GM18858 (cell line): ENCODE results near the gene ZIC4.

Experiments
- ATAC-seq: cut with Tn5 transposase; IDR thresholded peaks from one replicate; pipeline ENCODE4 v1.9.1; 2021; ENCODE audit not compliant: unreplicated experiment

ZIC4 gene

GRCh38 chr3:147418371-147418781, 12.0 kb upstream of the ZIC4 start:
- ATAC-seq, result no peak

GRCh38 chr3:147417551-147418295, 11.4 kb upstream of the ZIC4 start:
- ATAC-seq, result no peak

DNA sequence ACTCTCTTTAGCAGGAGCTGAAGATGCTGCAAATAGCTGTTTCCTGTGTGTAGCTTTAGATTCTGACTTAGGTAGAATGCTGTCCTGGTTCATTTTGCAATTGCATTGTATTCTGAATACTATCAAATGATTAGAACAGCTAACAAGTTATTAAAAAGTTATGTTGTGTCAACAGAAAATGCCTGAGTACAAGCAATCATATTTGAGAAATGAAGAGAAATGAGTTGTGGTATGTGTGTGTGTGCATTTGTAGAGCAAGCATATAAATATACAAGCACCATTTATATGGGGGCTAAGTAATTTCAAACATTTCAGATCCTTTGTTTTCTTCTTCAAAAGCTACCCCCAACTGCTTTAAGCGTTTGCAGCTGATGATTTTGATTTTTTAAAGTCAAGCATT, 10.6 kb upstream of the ZIC4 start:
- no peak for ATAC-seq

- ATAC-seq, result no peak
Observed at GRCh38 chr3:147415874-147416273, 9.5 kb upstream of the ZIC4 start.

- ATAC-seq, result no peak
Observed at GRCh38 chr3:147415286-147415685, 8.9 kb upstream of the ZIC4 start.

GRCh38 chr3:147414390-147415138, 8.2 kb upstream of the ZIC4 start:
- ATAC-seq, result no peak

DNA sequence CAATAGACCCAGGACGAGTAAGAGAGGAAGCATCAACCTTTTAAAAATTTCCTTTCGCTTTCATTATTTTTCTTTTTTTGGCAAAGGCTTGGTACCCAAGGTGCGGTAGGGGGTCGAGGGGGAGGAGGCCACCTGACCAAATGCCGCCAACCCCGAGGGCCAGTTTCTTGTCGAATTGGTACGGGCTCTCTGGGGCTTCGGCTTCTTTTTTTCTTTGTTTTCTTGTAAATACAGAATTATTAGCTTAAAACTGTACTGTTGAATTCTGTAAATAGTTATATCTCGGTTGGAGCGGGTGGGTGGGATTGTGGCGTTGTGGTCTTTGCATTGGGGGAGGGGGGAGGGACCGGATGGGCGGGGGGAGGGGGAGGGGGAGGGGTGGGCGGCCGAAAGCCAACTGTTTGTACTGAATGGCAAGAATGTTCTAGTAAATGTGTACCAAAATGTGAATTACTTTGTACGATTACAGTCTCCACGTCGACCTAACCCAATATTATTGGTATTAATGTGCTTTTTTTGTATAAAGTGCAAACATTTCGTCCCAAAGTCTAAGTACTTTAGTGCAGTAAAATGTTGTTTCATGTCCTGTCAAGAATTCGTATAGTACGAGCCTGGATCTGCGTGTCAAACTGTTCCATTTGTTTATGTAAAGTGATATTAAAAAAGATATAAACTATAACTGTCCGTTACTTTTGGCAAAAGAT, 7.5 kb upstream of the ZIC4 start:
- ATAC-seq, result no peak

DNA sequence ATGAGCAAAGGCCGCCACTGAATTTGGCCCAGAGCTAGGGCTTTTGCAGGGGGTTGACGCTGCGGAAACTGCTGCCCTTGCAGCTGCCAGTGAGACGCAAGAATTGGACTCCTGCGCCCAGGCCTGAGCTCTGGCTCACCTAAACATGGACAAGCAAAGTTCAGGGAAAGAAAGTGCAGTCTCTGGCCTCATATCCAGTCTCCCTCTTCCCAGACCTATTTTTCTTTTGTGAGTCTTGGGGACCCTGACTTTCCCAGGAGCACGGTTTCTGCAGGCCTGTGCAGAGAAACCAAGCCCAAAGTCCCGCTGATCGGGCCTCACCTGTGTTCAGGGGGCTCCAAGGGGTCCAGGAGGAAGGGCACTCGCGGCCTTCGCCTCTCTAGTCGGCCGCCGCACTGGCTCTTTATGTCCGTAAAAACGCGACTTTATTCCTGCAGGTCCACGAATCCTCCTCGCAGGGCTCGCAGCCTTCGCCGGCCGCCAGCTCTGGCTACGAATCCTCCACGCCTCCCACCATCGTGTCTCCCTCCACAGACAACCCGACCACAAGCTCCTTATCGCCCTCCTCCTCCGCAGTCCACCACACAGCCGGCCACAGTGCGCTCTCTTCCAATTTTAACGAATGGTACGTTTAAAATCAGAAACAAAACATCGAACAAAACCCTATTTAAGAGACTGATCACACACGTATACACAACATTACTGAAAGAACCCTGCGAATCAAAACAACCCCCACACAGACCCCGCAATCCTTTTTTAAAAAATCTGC, 6.8 kb upstream of the ZIC4 start:
- no peak for ATAC-seq

- ATAC-seq, result no peak
Observed at GRCh38 chr3:147412261-147412916, 6.0 kb upstream of the ZIC4 start.

GRCh38 chr3:147411815-147412241, 5.5 kb upstream of the ZIC4 start:
- no peak for ATAC-seq

DNA sequence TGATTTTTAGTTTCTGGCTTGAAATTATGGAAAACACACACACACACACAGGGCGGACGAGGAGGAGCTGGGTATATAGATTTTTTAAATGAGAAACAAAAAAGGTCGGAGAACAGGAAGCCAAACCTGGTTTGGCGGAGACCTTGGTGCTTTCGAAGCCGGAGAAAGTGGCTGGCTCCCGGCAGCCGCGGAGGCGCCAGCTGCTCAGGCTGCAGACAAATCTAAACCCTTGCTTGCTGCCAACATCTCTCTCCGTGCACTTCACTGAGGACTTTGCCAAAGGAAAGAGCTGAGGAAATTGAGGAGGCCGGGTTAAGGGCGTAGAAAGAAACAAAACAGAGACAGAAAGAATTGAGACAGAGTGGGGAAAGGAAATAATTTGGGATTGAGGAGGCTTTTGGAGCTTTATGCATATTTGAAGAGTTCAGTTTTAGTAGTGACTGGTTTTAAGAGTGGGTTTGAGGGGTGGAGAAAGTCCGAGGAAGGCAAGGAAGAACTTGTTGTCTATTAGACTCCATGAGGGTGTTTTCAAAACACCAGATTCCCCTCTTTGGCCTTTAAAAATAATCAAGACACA, 5.0 kb upstream of the ZIC4 start:
- no peak for ATAC-seq

DNA sequence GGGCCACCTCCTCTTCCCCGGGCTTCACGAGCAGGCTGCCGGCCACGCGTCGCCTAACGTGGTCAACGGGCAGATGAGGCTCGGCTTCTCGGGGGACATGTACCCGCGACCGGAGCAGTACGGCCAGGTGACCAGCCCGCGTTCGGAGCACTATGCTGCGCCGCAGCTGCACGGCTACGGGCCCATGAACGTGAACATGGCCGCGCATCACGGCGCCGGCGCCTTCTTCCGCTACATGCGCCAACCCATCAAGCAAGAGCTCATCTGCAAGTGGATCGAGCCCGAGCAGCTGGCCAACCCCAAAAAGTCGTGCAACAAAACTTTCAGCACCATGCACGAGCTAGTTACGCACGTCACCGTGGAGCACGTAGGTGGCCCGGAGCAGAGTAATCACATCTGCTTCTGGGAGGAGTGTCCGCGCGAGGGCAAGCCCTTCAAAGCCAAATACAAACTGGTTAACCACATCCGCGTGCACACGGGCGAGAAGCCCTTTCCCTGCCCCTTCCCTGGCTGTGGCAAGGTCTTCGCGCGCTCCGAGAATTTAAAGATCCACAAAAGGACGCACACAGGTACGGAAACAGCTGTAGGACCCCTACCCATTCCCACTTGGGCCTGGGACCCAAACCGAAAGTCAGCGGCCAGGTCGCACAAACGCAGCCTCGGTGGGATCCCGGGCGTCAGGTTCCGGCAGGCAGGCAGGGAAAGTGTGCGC, 4.3 kb upstream of the ZIC4 start:
- no peak for ATAC-seq

DNA sequence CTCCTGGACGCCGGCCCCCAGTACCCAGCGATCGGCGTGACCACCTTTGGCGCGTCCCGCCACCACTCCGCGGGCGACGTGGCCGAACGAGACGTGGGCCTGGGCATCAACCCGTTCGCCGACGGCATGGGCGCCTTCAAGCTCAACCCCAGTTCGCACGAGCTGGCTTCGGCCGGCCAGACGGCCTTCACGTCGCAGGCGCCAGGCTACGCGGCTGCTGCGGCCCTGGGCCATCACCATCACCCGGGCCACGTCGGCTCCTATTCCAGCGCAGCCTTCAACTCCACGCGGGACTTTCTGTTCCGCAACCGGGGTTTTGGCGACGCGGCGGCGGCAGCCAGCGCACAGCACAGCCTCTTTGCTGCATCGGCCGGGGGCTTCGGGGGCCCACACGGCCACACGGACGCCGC, 3.8 kb upstream of the ZIC4 start:
- ATAC-seq, result no peak

DNA sequence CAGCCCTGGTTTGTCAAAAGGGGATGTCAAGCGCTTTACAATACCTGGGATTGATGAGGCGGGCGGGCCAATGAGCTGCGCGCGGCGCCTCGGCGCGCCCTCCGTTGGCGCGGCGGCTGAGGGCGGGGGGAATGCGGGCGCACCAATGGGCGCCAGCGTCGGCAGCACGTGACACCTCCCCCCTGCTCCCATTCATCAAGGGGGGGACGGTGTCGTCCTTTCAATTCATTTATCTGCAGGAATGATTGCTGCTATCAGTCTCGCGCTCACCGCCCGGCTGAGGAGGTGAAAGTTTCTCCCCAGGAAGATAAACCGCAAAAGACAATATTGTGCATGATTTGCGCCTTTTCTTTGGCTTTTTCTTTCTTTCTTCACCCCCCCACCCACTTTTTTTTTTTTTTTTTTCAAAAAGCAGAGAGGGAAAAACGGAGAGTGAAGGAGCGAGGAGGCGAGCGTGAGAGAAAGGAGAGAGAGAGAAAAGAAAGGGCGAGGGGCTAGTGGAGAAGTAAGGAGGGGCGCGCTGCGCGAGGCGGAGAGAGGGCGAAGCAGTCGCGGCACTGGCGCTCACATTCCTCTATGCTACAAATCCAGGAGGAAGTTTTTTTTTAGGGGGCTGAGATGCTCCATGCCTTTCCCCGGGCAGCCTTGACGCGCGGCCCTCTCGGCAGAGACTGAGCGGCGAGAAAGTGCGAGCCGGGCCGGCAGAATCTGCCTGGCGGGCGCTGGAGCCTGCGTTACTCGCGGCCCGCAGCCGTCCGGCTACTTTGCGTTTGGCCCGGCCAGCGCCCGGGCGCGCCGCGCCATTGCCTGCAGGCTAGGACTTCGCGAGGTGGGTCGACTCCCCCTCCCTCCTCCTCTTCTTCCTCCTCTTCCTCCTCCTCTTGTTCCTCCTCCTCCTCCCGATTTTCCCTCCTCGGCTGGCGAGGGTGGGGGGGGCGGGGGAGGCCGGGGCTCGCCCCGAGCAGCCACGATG, 3.1 kb upstream of the ZIC4 start, which contains the start of gene ZIC1:
Gene ZIC1 (plus strand): TSS at position 223 of the 973 bp plus-strand sequence. CDS start 748 bp downstream, at position 971.
- no peak for ATAC-seq

DNA sequence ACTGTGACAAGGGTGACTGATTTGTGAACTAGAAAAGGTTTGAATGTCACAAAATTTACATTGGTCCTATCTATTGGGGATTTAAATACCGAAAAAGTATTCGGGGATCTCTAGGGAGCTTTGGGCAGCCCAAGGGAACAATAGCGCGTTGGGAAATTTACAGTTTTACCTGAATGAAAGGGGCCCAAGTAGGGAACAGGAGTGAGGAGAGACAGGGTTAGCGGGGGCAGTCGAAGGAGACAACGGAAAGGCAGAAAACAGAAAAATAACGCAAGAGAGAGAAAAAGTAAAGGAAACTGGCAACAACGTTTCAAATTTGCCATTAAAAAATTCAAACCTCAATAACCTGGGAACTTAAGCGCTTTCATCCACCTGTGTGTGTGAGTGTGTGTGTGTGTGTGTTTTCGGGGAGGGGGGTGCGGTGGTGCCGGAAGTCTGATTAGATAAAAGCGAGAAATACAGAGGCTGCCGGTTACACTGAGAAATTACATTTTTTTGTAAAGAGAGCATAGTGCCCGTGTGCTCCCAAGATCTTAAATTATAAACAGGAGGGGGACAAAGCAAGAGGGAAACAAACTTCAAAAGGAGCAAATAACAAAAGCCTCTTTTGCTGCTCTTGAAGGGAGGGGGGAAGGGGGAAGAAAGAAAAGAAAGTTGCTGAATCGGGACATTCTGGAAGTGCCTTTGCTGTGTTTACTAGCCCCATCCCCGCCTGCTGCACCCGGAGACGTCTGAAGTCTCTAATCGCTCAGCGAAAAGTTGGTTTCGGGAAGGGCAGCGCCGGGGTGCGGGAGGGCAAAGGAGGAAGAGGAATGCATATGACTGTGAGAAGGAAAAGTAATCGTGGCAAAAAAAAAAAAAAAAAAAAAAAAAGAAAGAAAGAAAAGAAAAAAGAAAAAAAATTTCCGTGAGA, 2.1 kb upstream of the ZIC4 start:
- ATAC-seq, result no peak

- no peak for ATAC-seq
Observed at GRCh38 chr3:147407498-147408187, 1.3 kb upstream of the ZIC4 start.

GRCh38 chr3:147407114-147407497, 763 bp upstream of the ZIC4 start:
- no peak for ATAC-seq
